B cell (primary cell): Measurements from ENCODE around the gene PLEKHH2.

Experiments used
- EZH2 ChIP-seq: IDR thresholded peaks from 2 replicates; pipeline ENCODE4 v1.6.1; 2012; ENCODE audit warnings: borderline replicate concordance, low read depth, mild to moderate bottlenecking, moderate library complexity, low read length; ENCODE audit not compliant: insufficient read depth, poor library complexity, severe bottlenecking
- TF ChIP-seq, protein P1 (sequence below): fragments of 200-600 bp; IDR thresholded peaks from one replicate; pipeline ENCODE4 v1.8.0; 2022; ENCODE audit warnings: antibody characterized with exemption, mild to moderate bottlenecking

DNA sequence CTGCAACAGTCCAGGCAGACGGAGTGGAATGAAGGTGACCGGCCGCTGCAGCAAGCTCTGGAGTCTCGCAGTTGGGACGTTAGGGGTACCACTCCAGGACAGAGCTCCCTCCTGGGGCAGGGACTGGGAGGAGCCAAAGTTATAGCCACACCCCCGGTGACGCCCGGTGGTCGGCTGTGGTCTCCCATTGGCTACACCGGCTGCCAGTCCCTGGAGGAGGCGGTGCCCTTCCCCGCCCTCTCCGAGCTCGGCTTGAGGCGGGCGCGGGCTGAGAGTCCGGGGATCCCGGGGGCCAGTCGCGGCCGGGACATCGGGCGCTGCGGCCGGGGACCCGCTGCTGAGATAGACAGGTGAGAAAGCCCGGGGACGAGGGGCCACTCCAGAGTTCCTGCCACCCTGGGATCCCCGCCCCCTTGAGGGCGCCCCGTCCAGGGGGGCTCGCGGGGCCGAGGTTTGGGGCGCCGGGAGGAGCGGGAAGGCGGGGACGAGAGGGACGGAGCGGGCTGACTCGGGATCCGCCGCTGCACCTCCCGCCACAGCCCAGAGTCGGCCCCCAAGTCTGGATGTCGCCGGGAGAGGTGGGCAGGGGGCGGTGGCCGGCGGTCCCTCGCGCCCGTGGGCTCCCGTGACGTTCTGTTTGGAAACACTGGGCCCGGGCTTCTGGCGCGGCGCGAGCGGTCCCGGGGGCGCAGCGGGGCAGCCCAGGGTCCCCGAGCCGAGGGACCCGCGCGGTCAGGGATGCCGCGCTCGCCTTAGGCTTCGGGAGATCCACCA lies at the start of gene PLEKHH2:
- TF ChIP-seq, protein P1, sequence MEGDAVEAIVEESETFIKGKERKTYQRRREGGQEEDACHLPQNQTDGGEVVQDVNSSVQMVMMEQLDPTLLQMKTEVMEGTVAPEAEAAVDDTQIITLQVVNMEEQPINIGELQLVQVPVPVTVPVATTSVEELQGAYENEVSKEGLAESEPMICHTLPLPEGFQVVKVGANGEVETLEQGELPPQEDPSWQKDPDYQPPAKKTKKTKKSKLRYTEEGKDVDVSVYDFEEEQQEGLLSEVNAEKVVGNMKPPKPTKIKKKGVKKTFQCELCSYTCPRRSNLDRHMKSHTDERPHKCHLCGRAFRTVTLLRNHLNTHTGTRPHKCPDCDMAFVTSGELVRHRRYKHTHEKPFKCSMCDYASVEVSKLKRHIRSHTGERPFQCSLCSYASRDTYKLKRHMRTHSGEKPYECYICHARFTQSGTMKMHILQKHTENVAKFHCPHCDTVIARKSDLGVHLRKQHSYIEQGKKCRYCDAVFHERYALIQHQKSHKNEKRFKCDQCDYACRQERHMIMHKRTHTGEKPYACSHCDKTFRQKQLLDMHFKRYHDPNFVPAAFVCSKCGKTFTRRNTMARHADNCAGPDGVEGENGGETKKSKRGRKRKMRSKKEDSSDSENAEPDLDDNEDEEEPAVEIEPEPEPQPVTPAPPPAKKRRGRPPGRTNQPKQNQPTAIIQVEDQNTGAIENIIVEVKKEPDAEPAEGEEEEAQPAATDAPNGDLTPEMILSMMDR: no peak
- TF ChIP-seq EZH2: no peak
